ENCODE data around the gene DACT2. TPM values are rescaled to one million over a fixed set of nuclear protein-coding genes. Genes with fewer than 3 reads are reported as not detected.

DACT2 gene
- total RNA-seq, 1 experiment from 2014 or later, result not detected

DNA sequence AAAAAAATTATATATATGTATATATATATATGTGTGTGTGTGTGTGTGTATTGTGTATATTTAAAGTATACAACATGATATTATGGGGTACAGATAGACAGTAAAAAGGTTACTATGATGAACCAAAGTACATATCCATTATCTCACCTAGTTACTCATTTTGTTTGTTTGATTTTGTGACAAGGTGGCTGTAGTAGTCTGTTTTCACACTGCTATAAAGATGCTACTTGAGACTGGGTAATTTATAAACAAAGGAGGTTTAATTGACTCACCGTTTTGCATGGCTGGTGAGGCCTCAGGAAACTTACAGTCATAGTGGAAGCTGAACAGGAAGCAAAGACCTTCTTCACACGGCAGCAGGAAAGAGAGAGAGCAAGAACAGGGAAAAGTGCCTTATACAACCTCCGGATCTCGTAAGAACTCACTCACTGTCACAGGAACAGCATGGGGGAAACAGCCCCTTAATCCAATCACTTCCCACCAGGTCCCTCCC, 30.2 kb upstream of the DACT2 start:
- ChIA-PET POLR2A (no interaction called here), RAD21 (ENCODE audit: low non-redundant PET in 1 of 2, low total read pairs in 2 of 2, uncharacterized antibody in 2 of 2, unreplicated experiment in 2 of 2) (no interaction called here), CTCF (no interaction called here)
- no peaks in the 10 kb centered on the region for H3K27me3 ChIP-seq (ENCODE audit: insufficient read depth, low read length)
- H3K4me3 ChIP-seq (replicated peaks in 1 of 2; ENCODE audit: low read depth in 1 of 2, low read length in 2 of 2), result no peak overlapping the region
- DNase-seq (ENCODE audit: low read depth, low spot score) (no peak), ATAC-seq (no peak)
- no peak overlapping the region for H2AFZ ChIP-seq (ENCODE audit: low read depth, low read length, poor library complexity, severe bottlenecking)
- H3K4me2 ChIP-seq (ENCODE audit: low read length), result no peak overlapping the region
- H3K9ac ChIP-seq (ENCODE audit: low read length), result no peak overlapping the region
- H3K27ac ChIP-seq (ENCODE audit: low read depth, low read length), result no peak overlapping the region
- H3K9me2 ChIP-seq (ENCODE audit: insufficient read depth), result no peaks in the 10 kb centered on the region
- H3K79me2 ChIP-seq (ENCODE audit: insufficient read depth, low read length), result no peaks in the 10 kb centered on the region
- no peaks in the 10 kb centered on the region for H3K4me1 ChIP-seq (ENCODE audit: control insufficient read depth in 1 of 2, insufficient read depth in 2 of 2, low read length in 2 of 2)
- no peaks in the 10 kb centered on the region for H4K20me1 ChIP-seq (ENCODE audit: insufficient read depth)
- H3K9me3 ChIP-seq (ENCODE audit: control insufficient read depth in 1 of 2, insufficient read depth in 1 of 2, low read depth in 1 of 2, low read length in 2 of 2), result no peaks in the 10 kb centered on the region
- no peaks in the 10 kb centered on the region for H3K36me3 ChIP-seq (ENCODE audit: control insufficient read depth in 1 of 2, insufficient read depth in 2 of 2, low read length in 2 of 2)
- TF ChIP-seq ELF1 (IDR thresholded peaks at IDR 0.05; ENCODE audit: borderline replicate concordance, low read depth) (no peak), EGR1 (IDR thresholded peaks at IDR 0.05; ENCODE audit: low read depth) (no peak), CBX3 (IDR thresholded peaks at IDR 0.05; ENCODE audit: low read depth) (no peak), SRF (IDR thresholded peaks at IDR 0.05; ENCODE audit: low read depth) (no peak), CEBPB (IDR thresholded peaks at IDR 0.05; ENCODE audit: low read depth) (no peak), ZFX (IDR thresholded peaks at IDR 0.05) (no peak), EZH2phosphoT487 (IDR thresholded peaks at IDR 0.05; ENCODE audit: borderline replicate concordance) (no peak), SP1 (IDR thresholded peaks at IDR 0.05; ENCODE audit: low read depth) (no peak), RAD21 (IDR thresholded peaks at IDR 0.05; ENCODE audit: low read depth) (no peak), REST (IDR thresholded peaks at IDR 0.05; ENCODE audit: low read depth) (no peak), YY1 (IDR thresholded peaks at IDR 0.05; ENCODE audit: extremely low read depth, insufficient replicate concordance, low read depth, low read length) (no peak), ZNF274 (IDR thresholded peaks at IDR 0.05; ENCODE audit: low read depth, low read length) (no peak), POLR2AphosphoS5 (IDR thresholded peaks at IDR 0.05; ENCODE audit: low read depth, low read length) (no peak), TCF7L2 (IDR thresholded peaks at IDR 0.05; ENCODE audit: borderline replicate concordance, extremely low read depth, insufficient read depth, insufficient read length) (no peak), EZH2 (IDR thresholded peaks at IDR 0.05) (no peak)
- TF ChIP-seq, protein P1, sequence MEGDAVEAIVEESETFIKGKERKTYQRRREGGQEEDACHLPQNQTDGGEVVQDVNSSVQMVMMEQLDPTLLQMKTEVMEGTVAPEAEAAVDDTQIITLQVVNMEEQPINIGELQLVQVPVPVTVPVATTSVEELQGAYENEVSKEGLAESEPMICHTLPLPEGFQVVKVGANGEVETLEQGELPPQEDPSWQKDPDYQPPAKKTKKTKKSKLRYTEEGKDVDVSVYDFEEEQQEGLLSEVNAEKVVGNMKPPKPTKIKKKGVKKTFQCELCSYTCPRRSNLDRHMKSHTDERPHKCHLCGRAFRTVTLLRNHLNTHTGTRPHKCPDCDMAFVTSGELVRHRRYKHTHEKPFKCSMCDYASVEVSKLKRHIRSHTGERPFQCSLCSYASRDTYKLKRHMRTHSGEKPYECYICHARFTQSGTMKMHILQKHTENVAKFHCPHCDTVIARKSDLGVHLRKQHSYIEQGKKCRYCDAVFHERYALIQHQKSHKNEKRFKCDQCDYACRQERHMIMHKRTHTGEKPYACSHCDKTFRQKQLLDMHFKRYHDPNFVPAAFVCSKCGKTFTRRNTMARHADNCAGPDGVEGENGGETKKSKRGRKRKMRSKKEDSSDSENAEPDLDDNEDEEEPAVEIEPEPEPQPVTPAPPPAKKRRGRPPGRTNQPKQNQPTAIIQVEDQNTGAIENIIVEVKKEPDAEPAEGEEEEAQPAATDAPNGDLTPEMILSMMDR (IDR thresholded peaks at IDR 0.05 in 2 of 3, conservative IDR thresholded peaks at IDR 0.05 in 1 of 3; ENCODE audit: borderline replicate concordance in 1 of 3, insufficient read depth in 1 of 3, low read depth in 2 of 3, low read length in 2 of 3), result no peak
- TF ChIP-seq, protein P2, sequence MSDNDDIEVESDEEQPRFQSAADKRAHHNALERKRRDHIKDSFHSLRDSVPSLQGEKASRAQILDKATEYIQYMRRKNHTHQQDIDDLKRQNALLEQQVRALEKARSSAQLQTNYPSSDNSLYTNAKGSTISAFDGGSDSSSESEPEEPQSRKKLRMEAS (IDR thresholded peaks at IDR 0.05), result no peak
- BruUV-seq (replicated peaks), result no TSS peak
- intact Hi-C loops (cut with micrococcal nuclease), result no loop called here

All from HCT116 (cell line).